Esophagus (tissue), 2 donors: ENCODE data around the gene TENM4. TPM values are rescaled to one million over a fixed set of nuclear protein-coding genes. Genes with fewer than 3 reads are reported as not detected.

Experiments used
- H3K27ac ChIP-seq, 2 donors: one replicate each; pipeline ENCODE4 v1.5.1; 2013; ENCODE audit warnings: low read depth in 2 of 2, mild to moderate bottlenecking in 2 of 2, inconsistent platforms in 1 of 2, low read length in 1 of 2, moderate library complexity in 1 of 2
- H3K27me3 ChIP-seq, 2 donors: one replicate each; pipeline ENCODE4 v1.6.1; 2013; ENCODE audit warnings: low read length in 2 of 2, control low read depth in 1 of 2, mild to moderate bottlenecking in 1 of 2; ENCODE audit not compliant: insufficient read depth in 2 of 2, control insufficient read depth in 1 of 2
- H3K36me3 ChIP-seq, 2 donors: one replicate each; pipeline ENCODE4 v1.6.1; 2013; ENCODE audit warnings: low read length in 1 of 2; ENCODE audit not compliant: control insufficient read depth in 2 of 2, insufficient read depth in 2 of 2
- H3K4me1 ChIP-seq, 2 donors: one replicate each; pipeline ENCODE4 v1.6.1; 2013; ENCODE audit warnings: low read length in 1 of 2; ENCODE audit not compliant: control insufficient read depth in 2 of 2, insufficient read depth in 2 of 2
- H3K4me3 ChIP-seq, 2 donors: one replicate each; pipeline ENCODE4 v1.5.1; 2013; ENCODE audit warnings: low read length in 2 of 2, mild to moderate bottlenecking in 2 of 2, low read depth in 1 of 2, moderate library complexity in 1 of 2
- H3K9me3 ChIP-seq, 2 donors: one replicate each; pipeline ENCODE4 v1.6.1; 2013; ENCODE audit warnings: mild to moderate bottlenecking in 2 of 2, low read depth in 1 of 2, low read length in 1 of 2, moderate library complexity in 1 of 2; ENCODE audit not compliant: control insufficient read depth in 2 of 2, insufficient read depth in 1 of 2
- WGBS, 2 donors: extraction: QIAGEN DNeasy Blood & Tissue Kit; methylation state at CpG; one replicate each; pipeline ENCODE4 v1.1.7; 2013; 5-methylcytosine and 5-hydroxymethylcytosine counted together
- polyA plus RNA-seq, 2 donors: library from polyadenylated mRNA; stranded (reverse); fragments of 200-250 nt; gene quantifications; one replicate each; pipeline ENCODE4 v1.2.3, GENCODE V29; 2013
- donor health status: healthy with polysubstance abuse.
- donor health status: Bipolar disorder and iron deficiency.

The TENM4 gene
- polyA plus RNA-seq, 2 donors = 1.3 to 4.1 TPM

DNA sequence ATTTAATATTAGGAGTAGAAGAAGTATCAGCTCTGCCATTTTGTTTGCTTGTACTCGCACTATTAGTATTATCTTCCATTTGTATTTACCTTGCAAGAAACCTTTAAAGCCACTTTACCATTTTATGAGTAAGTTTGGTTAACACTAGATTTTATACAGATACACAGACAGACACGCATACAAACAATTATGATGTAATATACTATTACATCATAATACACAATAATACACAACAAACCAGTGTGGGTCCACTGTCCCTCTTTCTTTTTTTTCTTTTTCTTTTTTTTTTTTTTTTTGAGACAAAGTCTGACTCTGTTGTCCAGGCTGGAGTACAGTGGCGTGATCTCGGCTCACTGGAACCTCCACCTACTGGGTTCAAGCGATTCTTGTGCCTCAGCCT, 695.9 kb downstream of the TENM4 start:
- Histone ChIP-seq H3K27me3 (no peaks in the 10 kb centered on the region), H3K9me3 (no peaks in the 10 kb centered on the region), H3K4me3 (no peak overlapping the region), H3K36me3 (no peaks in the 10 kb centered on the region), H3K4me1 (peaks cover 0 to 2% of the 10 kb centered on the region in 2 donors), H3K27ac (no peak overlapping the region)
- WGBS, 2 donors = 95 to 97% methylated on average over 5 of the region's 5 CpGs

DNA sequence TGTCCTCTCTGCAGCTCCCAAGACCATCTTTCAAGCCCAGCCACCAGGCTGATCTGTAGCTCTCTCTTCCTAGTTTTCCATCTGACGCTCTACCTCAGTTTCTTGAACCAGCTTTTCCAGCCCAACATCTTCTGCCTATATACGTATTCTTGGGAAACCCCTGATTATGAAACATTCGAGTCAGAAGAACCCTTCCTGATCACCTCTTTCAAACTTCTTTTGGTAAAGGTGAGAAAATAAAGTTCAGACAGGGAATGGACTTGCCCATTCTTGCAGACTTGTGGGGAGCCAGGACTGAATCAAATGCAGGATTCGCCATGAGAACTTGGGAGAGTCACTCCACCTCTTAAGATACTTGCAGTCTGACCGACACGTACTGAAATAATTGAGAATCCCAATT, 696.6 kb downstream of the TENM4 start:
- Histone ChIP-seq H3K4me3 (no peak overlapping the region), H3K9me3 (no peaks in the 10 kb centered on the region), H3K36me3 (no peaks in the 10 kb centered on the region), H3K4me1 (peaks cover 0 to 5% of the 10 kb centered on the region in 2 donors), H3K27me3 (no peaks in the 10 kb centered on the region), H3K27ac (peak overlapping the region in 1 of 2 donors; percentile 43)
- WGBS, 2 donors = 51 to 67% methylated on average over 6 of the region's 6 CpGs

DNA sequence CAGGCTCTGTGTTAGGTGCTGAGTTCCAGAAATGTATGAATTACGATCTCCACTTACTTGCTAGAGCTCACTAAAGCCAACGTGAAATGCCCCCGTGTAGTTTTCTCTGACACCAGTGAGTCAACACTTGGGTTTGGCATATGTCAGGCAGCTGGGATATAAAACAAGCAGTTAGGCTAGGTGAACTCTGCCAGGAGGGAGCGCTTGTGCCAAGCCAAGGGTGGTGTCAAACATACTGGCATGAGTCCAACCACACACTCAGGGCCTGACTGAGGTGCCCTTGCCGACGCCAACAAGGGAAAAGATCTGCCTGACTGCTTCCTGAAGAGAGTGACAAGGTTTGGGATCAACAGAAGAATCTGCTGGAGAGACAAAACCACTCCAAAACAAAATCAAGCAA, 698.4 kb downstream of the TENM4 start:
- H3K9me3 ChIP-seq = no peaks in the 10 kb centered on the region
- H3K36me3 ChIP-seq = no peaks in the 10 kb centered on the region
- 40 to 46% methylated on average over 6 of the region's 6 CpGs for WGBS, 2 donors
- H3K27me3 ChIP-seq = no peaks in the 10 kb centered on the region
- H3K27ac ChIP-seq = peak overlapping the region in 1 of 2 donors; percentile 28
- peaks cover 0 to 5% of the 10 kb centered on the region in 2 donors for H3K4me1 ChIP-seq
- H3K4me3 ChIP-seq = no peak overlapping the region

DNA sequence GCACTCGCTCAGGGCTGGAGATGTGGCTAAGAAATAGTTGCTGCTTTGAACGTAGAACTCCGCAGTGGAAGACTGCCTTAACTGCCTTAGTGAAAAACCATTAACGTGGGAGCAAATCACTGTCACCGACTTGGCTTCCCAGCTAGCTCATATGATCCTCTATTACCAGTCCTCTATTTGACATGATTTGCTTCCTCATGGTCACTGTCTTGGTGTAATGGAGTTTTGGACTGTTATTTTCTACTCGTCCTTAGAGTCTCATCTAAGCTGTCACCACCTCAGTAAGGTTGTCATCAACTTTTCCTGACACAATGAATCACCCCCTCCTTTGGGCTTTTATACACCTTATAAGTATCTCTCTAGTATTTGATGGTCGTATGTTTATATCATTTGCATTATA, 699.1 kb downstream of the TENM4 start:
- H3K27me3 ChIP-seq = no peaks in the 10 kb centered on the region
- no peak overlapping the region for H3K27ac ChIP-seq
- WGBS, 2 donors = 87 to 90% methylated on average over 7 of the region's 7 CpGs
- H3K4me1 ChIP-seq = peaks cover 0 to 5% of the 10 kb centered on the region in 2 donors
- H3K4me3 ChIP-seq = no peak overlapping the region
- no peaks in the 10 kb centered on the region for H3K9me3 ChIP-seq
- no peaks in the 10 kb centered on the region for H3K36me3 ChIP-seq

DNA sequence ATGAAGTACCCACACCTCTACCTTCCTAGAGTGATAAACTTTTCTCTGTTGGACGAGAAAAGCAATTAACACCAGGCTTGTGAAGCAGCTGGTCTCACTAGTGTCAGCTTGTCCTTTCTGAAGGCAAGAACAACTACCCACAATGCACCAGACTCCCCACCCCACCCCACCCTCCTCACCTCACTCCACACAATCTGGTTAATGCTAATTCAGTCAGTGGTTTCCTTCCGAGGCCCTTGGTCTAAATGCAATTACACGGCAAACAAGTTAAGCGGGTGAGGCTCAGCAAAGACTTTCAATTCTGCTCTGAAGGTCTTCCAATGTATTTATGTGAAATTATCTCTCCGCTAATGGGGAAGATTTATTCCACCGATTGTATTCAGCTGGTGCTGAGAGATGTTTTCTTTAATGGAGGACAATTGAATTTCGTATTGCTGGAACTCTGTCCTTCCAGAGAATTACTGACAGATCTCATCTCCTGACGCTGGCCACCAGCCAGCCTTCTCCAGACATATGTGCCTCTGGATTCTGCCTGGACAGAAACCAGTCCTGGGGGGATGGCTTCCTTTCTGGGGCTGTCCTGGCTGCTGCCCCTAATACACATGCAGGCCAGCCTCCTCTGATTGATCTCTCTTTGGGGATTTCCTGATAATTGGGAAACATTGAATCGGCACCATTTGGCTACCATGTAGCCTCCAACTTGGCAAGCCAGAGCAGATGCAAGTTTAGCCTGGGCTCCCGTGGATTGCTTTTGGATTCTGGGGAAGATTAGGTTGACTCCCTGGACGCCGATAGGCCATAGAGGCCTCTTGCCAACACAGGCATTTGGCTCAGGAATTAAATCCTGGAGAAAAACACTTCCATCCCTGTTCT, 700.4 kb downstream of the TENM4 start:
- no peak overlapping the region for H3K4me3 ChIP-seq
- H3K27me3 ChIP-seq = no peaks in the 10 kb centered on the region
- H3K36me3 ChIP-seq = no peaks in the 10 kb centered on the region
- WGBS, 2 donors = 40 to 56% methylated on average over 12 of the region's 12 CpGs
- H3K4me1 ChIP-seq = peaks cover 0 to 5% of the 10 kb centered on the region in 2 donors
- H3K27ac ChIP-seq = peak overlapping the region in 1 of 2 donors; percentile 11
- no peaks in the 10 kb centered on the region for H3K9me3 ChIP-seq

DNA sequence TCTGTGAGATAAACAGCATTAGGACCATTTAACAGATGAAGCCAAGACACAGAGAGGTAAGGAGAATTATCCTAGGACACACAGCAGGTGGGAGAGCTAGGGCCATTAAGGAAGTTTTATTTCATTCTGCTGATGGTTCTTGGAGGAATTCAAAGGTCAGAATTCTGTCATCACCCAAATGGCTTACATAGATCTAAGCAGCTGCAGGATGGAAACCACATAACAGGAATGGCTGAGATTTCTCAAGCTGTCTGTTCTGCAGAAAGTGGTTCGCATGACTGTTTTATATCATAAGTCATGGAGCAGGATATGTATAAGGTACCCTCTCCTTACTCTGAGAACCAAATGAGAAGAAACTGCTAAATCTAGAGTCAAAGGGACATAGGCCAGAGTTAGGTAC, 702.9 kb downstream of the TENM4 start:
- Histone ChIP-seq H3K36me3 (no peaks in the 10 kb centered on the region), H3K4me3 (no peak overlapping the region), H3K4me1 (peaks cover 0 to 5% of the 10 kb centered on the region in 2 donors), H3K9me3 (no peaks in the 10 kb centered on the region), H3K27me3 (no peaks in the 10 kb centered on the region), H3K27ac (no peak overlapping the region)
- WGBS, 2 donors = 97% methylated on average over 1 of the region's 1 CpG

DNA sequence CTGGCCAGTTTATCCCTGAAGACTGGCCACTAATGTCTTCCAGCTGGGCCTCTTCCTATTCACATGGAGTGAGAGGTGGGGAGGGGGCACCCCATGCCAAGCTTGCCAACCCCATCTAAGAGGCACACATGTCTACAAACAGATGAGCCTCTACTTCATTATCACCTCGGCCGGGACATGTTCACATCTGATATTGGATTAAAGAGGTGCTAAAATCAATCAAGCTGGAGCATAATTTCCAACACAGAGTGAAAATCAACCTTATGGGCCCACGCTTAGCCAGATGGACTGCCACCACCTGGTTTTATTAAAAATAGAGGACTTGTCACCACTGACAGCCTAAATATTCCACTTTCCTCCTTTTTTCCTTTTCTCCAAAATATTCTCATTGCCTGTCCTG, 703.5 kb downstream of the TENM4 start:
- WGBS, 2 donors = 90 to 94% methylated on average over 3 of the region's 3 CpGs
- Histone ChIP-seq H3K27ac (no peak overlapping the region), H3K4me1 (peaks cover 0 to 5% of the 10 kb centered on the region in 2 donors), H3K36me3 (no peaks in the 10 kb centered on the region), H3K27me3 (no peaks in the 10 kb centered on the region), H3K4me3 (no peak overlapping the region), H3K9me3 (no peaks in the 10 kb centered on the region)

DNA sequence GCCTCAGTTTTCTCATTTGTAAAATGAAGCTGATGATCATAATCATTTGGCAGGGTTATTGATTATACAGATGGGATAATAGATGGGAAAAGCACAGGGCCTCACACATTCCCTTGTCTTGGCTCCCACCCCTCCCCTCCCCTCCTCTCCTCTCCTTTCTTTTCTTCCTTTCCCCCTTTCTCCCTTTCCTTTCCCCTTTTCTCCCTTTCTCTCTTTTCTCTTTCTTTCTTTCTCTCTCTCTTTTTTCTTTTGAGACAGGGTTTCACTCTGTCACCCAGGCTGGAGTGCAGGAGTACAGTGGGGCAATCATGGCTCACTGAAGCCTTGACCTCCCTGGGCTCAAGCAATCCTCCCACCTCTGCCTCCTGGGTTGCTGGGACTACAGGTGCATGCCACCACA, 705.1 kb downstream of the TENM4 start:
- H3K4me3 ChIP-seq = no peak overlapping the region

DNA sequence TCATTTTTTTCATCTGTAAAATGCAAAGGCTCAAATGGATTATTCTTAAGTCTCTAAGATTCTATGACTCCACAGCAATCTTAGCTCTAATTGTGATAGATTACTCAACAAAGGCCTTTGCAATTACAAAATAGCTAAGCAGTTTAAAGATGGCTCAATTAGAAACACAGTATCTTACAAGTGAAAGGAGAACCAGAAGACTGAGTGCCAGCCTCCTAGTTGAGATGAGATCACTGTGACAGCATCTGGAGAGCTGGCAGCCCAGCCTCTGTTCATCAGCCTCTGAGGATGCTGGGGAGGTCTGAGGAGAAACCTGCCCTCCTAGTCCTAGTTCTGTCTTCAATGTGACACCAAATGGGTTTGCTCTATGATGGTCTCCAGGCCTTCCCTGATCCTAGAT, 707.8 kb downstream of the TENM4 start:
- Histone ChIP-seq H3K9me3 (no peaks in the 10 kb centered on the region), H3K4me1 (no peaks in the 10 kb centered on the region), H3K27me3 (no peaks in the 10 kb centered on the region), H3K27ac (no peak overlapping the region), H3K36me3 (no peaks in the 10 kb centered on the region), H3K4me3 (no peak overlapping the region)

More for the DNA sequence above, 705.1 kb downstream of the TENM4 start:
- Histone ChIP-seq H3K36me3 (no peaks in the 10 kb centered on the region), H3K4me1 (peaks cover 0 to 5% of the 10 kb centered on the region in 2 donors), H3K9me3 (no peaks in the 10 kb centered on the region), H3K27me3 (no peaks in the 10 kb centered on the region), H3K27ac (no peak overlapping the region)

DNA sequence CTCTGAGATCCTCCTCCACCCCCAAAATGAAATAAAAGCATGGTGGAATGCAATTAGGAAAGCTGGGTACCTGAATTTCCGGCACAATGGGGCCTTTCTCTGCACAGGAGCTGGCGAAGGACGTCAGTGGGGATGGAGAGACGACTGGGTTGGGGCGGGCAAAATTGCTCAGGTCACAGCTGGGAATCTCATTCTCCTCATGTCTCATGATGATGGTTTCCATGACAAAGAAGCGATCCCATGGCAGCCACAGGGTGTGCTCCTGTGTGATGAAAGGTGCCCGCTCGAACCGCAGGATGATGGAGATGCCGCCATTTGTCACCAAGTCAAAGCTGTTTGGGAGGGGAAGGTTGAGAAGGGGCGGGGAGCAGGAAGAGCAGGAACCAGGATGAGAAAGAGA, 708.6 kb downstream of the TENM4 start:
- Histone ChIP-seq H3K27ac (no peak overlapping the region), H3K4me1 (no peaks in the 10 kb centered on the region), H3K4me3 (no peak overlapping the region), H3K27me3 (no peaks in the 10 kb centered on the region), H3K36me3 (no peaks in the 10 kb centered on the region), H3K9me3 (no peaks in the 10 kb centered on the region)
- 93 to 95% methylated on average over 11 of the region's 11 CpGs for WGBS, 2 donors
